Measurements from ENCODE around the gene RGL1. TPM values are rescaled to one million over a fixed set of nuclear protein-coding genes. Genes with fewer than 3 reads are reported as not detected.

Gene RGL1
- total and polyA plus RNA-seq, 2 donors (not counting 1 experiment from before 2014, with no cell fraction given), result 16.2 to 21.4 TPM

GRCh38 chr1:183909672-183910071 lies 104.8 kb downstream of the RGL1 start:
- no peak for DNase-seq (ENCODE audit: low read depth in 2 of 2)
- Histone ChIP-seq H3K4me3 (replicated peaks in 1 of 4; ENCODE audit: control extremely low read depth in 1 of 4, insufficient read depth in 1 of 4, low read depth in 3 of 4, low read length in 4 of 4) (no peak overlapping the region), H3K9me3 (ENCODE audit: control insufficient read depth, insufficient read depth, low read depth, low read length) (no peaks in the 10 kb centered on the region), H4K20me1 (ENCODE audit: control insufficient read depth, extremely low read depth, insufficient read depth, low read length) (no peaks in the 10 kb centered on the region), H3K27me3 (ENCODE audit: control insufficient read depth, insufficient read depth, low read length) (no peaks in the 10 kb centered on the region), H3K36me3 (ENCODE audit: control insufficient read depth, insufficient read depth, low read length) (peaks cover 6% of the 10 kb centered on the region), H3K79me2 (ENCODE audit: control insufficient read depth, insufficient read depth, low read length) (no peaks in the 10 kb centered on the region), H2AFZ (ENCODE audit: low read length) (no peak overlapping the region), H3K27ac (ENCODE audit: insufficient read depth, low read length) (no peak overlapping the region), H3K4me2 (ENCODE audit: extremely low read depth, insufficient read depth, low read length) (no peak overlapping the region), H3K4me1 (ENCODE audit: control insufficient read depth, extremely low read depth, insufficient read depth, low read length) (peaks cover 13% of the 10 kb centered on the region), H3K9ac (ENCODE audit: insufficient read depth, low read length) (no peak overlapping the region)
- TF ChIP-seq EZH2 (IDR thresholded peaks at IDR 0.05; ENCODE audit: low read length, missing control alignments), result no peak
- TF ChIP-seq CTCF (conservative IDR thresholded peaks at IDR 0.05 in 1 of 2, IDR thresholded peaks at IDR 0.05 in 1 of 2; ENCODE audit: low read depth in 1 of 2, low read length in 2 of 2), result no peak

- Histone ChIP-seq H3K9me3 (ENCODE audit: control insufficient read depth, insufficient read depth, low read depth, low read length) (no peaks in the 10 kb centered on the region), H3K36me3 (ENCODE audit: control insufficient read depth, insufficient read depth, low read length) (peaks cover 6% of the 10 kb centered on the region), H3K4me2 (ENCODE audit: extremely low read depth, insufficient read depth, low read length) (no peak overlapping the region), H2AFZ (ENCODE audit: low read length) (no peak overlapping the region), H3K4me1 (ENCODE audit: control insufficient read depth, extremely low read depth, insufficient read depth, low read length) (peaks cover 18% of the 10 kb centered on the region), H3K27ac (ENCODE audit: insufficient read depth, low read length) (no peak overlapping the region), H3K27me3 (ENCODE audit: control insufficient read depth, insufficient read depth, low read length) (no peaks in the 10 kb centered on the region), H4K20me1 (ENCODE audit: control insufficient read depth, extremely low read depth, insufficient read depth, low read length) (no peaks in the 10 kb centered on the region), H3K4me3 (replicated peaks in 1 of 4; ENCODE audit: control extremely low read depth in 1 of 4, insufficient read depth in 1 of 4, low read depth in 3 of 4, low read length in 4 of 4) (no peak overlapping the region), H3K79me2 (ENCODE audit: control insufficient read depth, insufficient read depth, low read length) (no peaks in the 10 kb centered on the region), H3K9ac (ENCODE audit: insufficient read depth, low read length) (no peak overlapping the region)
- DNase-seq (ENCODE audit: low read depth in 2 of 2), result no peak
- TF ChIP-seq EZH2 (IDR thresholded peaks at IDR 0.05; ENCODE audit: low read length, missing control alignments), result no peak
- TF ChIP-seq CTCF (conservative IDR thresholded peaks at IDR 0.05 in 1 of 2, IDR thresholded peaks at IDR 0.05 in 1 of 2; ENCODE audit: low read depth in 1 of 2, low read length in 2 of 2), result no peak
Measured at GRCh38 chr1:183910845-183911244, 105.9 kb downstream of the RGL1 start.

- Histone ChIP-seq H4K20me1 (ENCODE audit: control insufficient read depth, extremely low read depth, insufficient read depth, low read length) (no peaks in the 10 kb centered on the region), H3K4me2 (ENCODE audit: extremely low read depth, insufficient read depth, low read length) (no peak overlapping the region), H3K36me3 (ENCODE audit: control insufficient read depth, insufficient read depth, low read length) (peaks cover 6% of the 10 kb centered on the region), H3K27me3 (ENCODE audit: control insufficient read depth, insufficient read depth, low read length) (no peaks in the 10 kb centered on the region), H3K79me2 (ENCODE audit: control insufficient read depth, insufficient read depth, low read length) (no peaks in the 10 kb centered on the region), H3K4me3 (replicated peaks in 1 of 4; ENCODE audit: control extremely low read depth in 1 of 4, insufficient read depth in 1 of 4, low read depth in 3 of 4, low read length in 4 of 4) (no peak overlapping the region), H2AFZ (ENCODE audit: low read length) (no peak overlapping the region), H3K27ac (ENCODE audit: insufficient read depth, low read length) (no peak overlapping the region), H3K9me3 (ENCODE audit: control insufficient read depth, insufficient read depth, low read depth, low read length) (no peaks in the 10 kb centered on the region), H3K9ac (ENCODE audit: insufficient read depth, low read length) (no peak overlapping the region), H3K4me1 (ENCODE audit: control insufficient read depth, extremely low read depth, insufficient read depth, low read length) (peaks cover 19% of the 10 kb centered on the region)
- DNase-seq (ENCODE audit: low read depth in 2 of 2), result no peak
- no peak for TF ChIP-seq EZH2 (IDR thresholded peaks at IDR 0.05; ENCODE audit: low read length, missing control alignments)
- TF ChIP-seq CTCF (conservative IDR thresholded peaks at IDR 0.05 in 1 of 2, IDR thresholded peaks at IDR 0.05 in 1 of 2; ENCODE audit: low read depth in 1 of 2, low read length in 2 of 2), result no peak
Measured at GRCh38 chr1:183911285-183911684, 106.4 kb downstream of the RGL1 start.
